ENCODE measurements around the gene UNG.

Gene UNG

DNA sequence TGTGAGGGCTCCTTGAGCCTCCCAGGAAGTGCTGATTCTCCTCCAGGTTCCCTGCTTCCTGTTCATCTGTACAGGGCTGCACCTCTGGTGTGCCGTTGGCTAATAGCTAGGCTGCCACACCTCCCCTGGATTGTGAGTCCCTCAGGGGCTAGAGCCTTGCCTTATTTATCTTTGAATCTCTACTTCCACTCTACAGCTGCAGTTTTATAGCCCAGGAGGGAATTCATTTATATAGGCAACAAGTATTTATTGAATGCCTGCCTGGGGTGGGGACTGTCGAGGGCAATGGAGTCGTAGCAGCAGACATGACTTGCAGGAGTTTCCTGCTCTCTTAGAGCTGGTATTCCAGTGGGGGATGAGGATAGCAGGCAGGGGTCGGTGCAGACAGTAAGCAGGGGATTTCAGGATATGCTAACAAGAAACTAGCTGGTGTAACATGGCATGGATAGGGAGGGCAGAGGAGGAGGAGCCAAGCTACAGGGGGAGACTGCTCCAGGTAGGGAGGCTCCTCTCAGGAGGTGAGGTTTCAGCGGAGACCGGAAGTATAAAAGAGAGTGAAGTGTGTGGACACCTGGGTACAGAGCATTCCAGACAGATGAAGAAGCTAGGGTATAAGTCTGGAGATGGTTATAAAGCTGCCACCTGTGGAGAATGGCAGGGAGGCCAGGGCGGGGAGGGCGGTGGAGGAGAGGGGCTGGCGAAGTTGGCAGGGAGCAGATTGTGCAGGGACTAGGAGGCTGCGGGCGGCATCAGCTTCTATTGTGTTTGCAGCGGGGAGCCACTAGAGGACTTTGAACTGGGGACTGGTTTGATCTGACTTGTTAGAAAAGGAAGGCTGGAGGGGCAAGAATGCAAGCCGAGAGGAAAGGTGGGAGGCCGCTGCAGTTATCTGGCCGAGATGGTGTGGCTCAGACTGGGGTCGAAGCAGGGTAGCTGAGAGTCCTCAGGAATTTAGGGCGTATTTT is 27.8 kb upstream of the UNG start:
- TF ChIP-seq, protein P1, sequence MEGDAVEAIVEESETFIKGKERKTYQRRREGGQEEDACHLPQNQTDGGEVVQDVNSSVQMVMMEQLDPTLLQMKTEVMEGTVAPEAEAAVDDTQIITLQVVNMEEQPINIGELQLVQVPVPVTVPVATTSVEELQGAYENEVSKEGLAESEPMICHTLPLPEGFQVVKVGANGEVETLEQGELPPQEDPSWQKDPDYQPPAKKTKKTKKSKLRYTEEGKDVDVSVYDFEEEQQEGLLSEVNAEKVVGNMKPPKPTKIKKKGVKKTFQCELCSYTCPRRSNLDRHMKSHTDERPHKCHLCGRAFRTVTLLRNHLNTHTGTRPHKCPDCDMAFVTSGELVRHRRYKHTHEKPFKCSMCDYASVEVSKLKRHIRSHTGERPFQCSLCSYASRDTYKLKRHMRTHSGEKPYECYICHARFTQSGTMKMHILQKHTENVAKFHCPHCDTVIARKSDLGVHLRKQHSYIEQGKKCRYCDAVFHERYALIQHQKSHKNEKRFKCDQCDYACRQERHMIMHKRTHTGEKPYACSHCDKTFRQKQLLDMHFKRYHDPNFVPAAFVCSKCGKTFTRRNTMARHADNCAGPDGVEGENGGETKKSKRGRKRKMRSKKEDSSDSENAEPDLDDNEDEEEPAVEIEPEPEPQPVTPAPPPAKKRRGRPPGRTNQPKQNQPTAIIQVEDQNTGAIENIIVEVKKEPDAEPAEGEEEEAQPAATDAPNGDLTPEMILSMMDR (IDR thresholded peaks at IDR 0.05; ENCODE audit: poor library complexity, severe bottlenecking), result no peak
- H3K4me1 ChIP-seq (ENCODE audit: insufficient read depth, poor library complexity, severe bottlenecking), result no peaks in the 10 kb centered on the region
- no peak overlapping the region for H3K4me3 ChIP-seq (ENCODE audit: severe bottlenecking)
- no peaks in the 10 kb centered on the region for H3K27me3 ChIP-seq (ENCODE audit: insufficient read depth, poor library complexity, severe bottlenecking)
- no peak overlapping the region for H3K27ac ChIP-seq (ENCODE audit: poor library complexity, severe bottlenecking)
- no peaks in the 10 kb centered on the region for H3K9me3 ChIP-seq (ENCODE audit: severe bottlenecking)
- ATAC-seq (ENCODE audit: low read depth) (no peak), DNase-seq (ENCODE audit: low spot score) (no peak)
- H3K36me3 ChIP-seq (ENCODE audit: low read depth), result peaks cover 29% of the 10 kb centered on the region

DNA sequence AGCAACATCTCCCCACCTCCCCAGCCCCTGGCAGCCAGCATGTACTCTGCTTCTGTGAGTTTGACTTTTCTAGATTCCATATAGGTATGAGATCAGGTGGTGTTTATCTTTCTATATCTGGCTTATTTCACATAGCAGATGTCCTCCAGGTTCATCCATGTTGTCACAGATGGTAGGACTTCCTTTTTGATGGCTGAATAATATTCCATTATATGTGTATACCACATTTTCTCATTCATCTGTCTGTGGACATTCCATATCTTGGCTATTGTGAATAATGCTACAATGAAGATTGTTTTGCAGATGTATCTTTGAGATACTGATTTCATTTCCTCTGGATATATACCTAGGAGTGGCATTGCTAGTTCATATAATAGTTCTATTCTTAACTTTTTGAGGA is 22.5 kb upstream of the UNG start:
- peaks cover 26% of the 10 kb centered on the region for H3K36me3 ChIP-seq (ENCODE audit: low read depth)
- H3K9me3 ChIP-seq (ENCODE audit: severe bottlenecking), result no peaks in the 10 kb centered on the region
- no peak for ATAC-seq (ENCODE audit: low read depth)
- no peak overlapping the region for H3K27ac ChIP-seq (ENCODE audit: poor library complexity, severe bottlenecking)
- no peaks in the 10 kb centered on the region for H3K27me3 ChIP-seq (ENCODE audit: insufficient read depth, poor library complexity, severe bottlenecking)
- DNase-seq (ENCODE audit: low spot score), result no peak
- H3K4me1 ChIP-seq (ENCODE audit: insufficient read depth, poor library complexity, severe bottlenecking), result no peaks in the 10 kb centered on the region
- TF ChIP-seq, protein P1 (IDR thresholded peaks at IDR 0.05; ENCODE audit: poor library complexity, severe bottlenecking), result no peak
- H3K4me3 ChIP-seq (ENCODE audit: severe bottlenecking), result no peak overlapping the region

DNA sequence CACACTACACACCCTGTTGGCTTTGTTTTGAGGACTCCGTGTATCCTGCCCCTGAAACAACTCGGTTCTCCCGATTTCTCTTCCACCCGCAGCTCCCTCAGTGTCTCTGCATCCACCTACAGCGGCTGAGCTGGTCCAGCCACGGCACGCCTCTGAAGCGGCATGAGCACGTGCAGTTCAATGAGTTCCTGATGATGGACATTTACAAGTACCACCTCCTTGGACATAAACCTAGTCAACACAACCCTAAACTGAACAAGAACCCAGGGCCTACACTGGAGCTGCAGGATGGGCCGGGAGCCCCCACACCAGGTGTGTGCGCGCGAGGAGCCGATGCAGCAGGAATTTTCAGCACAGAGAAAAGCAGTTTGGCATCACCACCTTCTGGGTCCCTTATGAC is 14.6 kb upstream of the UNG start:
- Histone ChIP-seq H3K27me3 (ENCODE audit: insufficient read depth, poor library complexity, severe bottlenecking) (no peaks in the 10 kb centered on the region), H3K4me3 (ENCODE audit: severe bottlenecking) (no peak overlapping the region), H3K36me3 (ENCODE audit: low read depth) (peaks cover 35% of the 10 kb centered on the region), H3K27ac (ENCODE audit: poor library complexity, severe bottlenecking) (no peak overlapping the region), H3K9me3 (ENCODE audit: severe bottlenecking) (no peaks in the 10 kb centered on the region), H3K4me1 (ENCODE audit: insufficient read depth, poor library complexity, severe bottlenecking) (no peaks in the 10 kb centered on the region)
- DNase-seq (ENCODE audit: low spot score) (no peak), ATAC-seq (ENCODE audit: low read depth) (no peak)
- TF ChIP-seq, protein P1 (IDR thresholded peaks at IDR 0.05; ENCODE audit: poor library complexity, severe bottlenecking), result no peak

DNA sequence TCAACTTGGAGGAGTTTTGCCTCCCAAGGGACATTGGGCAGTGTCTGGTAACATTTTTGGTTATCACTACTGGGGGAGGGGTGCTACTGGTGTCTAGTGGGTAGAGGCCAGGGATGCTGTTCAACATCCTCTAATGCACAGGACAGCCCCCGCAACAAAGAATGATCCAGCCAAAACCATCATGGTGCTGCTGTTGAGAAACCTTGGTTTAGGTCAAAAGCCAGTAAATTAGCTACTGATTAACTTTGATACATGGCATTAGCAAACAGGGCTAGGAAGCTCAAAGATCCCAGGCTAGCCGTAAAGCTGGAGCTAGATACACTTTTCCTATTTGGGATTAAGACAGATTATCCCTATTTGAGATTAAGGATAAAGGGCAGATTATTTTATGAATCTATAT is 13.0 kb upstream of the UNG start:
- no peaks in the 10 kb centered on the region for H3K9me3 ChIP-seq (ENCODE audit: severe bottlenecking)
- DNase-seq (ENCODE audit: low spot score) (no peak), ATAC-seq (ENCODE audit: low read depth) (no peak)
- TF ChIP-seq, protein P1 (IDR thresholded peaks at IDR 0.05; ENCODE audit: poor library complexity, severe bottlenecking), result no peak
- H3K4me3 ChIP-seq (ENCODE audit: severe bottlenecking), result no peak overlapping the region
- H3K27ac ChIP-seq (ENCODE audit: poor library complexity, severe bottlenecking), result no peak overlapping the region
- H3K27me3 ChIP-seq (ENCODE audit: insufficient read depth, poor library complexity, severe bottlenecking), result no peaks in the 10 kb centered on the region
- peaks cover 2% of the 10 kb centered on the region for H3K4me1 ChIP-seq (ENCODE audit: insufficient read depth, poor library complexity, severe bottlenecking)
- peaks cover 51% of the 10 kb centered on the region for H3K36me3 ChIP-seq (ENCODE audit: low read depth)

DNA sequence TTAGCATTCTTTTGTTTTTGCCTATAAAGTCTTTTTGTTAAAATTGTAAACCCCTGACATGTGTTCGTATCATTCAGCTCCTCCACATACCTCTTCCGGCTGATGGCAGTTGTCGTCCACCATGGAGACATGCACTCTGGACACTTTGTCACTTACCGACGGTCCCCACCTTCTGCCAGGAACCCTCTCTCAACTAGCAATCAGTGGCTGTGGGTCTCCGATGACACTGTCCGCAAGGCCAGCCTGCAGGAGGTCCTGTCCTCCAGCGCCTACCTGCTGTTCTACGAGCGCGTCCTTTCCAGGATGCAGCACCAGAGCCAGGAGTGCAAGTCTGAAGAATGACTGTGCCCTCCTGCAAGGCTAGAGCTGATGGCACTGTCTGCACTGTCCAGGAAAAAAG is 11.8 kb upstream of the UNG start:
- Histone ChIP-seq H3K9me3 (ENCODE audit: severe bottlenecking) (no peaks in the 10 kb centered on the region), H3K36me3 (ENCODE audit: low read depth) (peaks cover 62% of the 10 kb centered on the region), H3K27me3 (ENCODE audit: insufficient read depth, poor library complexity, severe bottlenecking) (no peaks in the 10 kb centered on the region), H3K4me1 (ENCODE audit: insufficient read depth, poor library complexity, severe bottlenecking) (peaks cover 2% of the 10 kb centered on the region), H3K4me3 (ENCODE audit: severe bottlenecking) (no peak overlapping the region), H3K27ac (ENCODE audit: poor library complexity, severe bottlenecking) (no peak overlapping the region)
- TF ChIP-seq, protein P1 (IDR thresholded peaks at IDR 0.05; ENCODE audit: poor library complexity, severe bottlenecking), result no peak
- ATAC-seq (ENCODE audit: low read depth) (no peak), DNase-seq (ENCODE audit: low spot score) (no peak)
